Breast epithelium (tissue), 3 donors: ENCODE data around the gene OCA2.

ENCODE experiments used
- POLR2A ChIP-seq: fragments of 450-650 bp; IDR thresholded peaks from one replicate; pipeline ENCODE4 v1.6.1; 2016; ENCODE audit warnings: antibody characterized with exemption, mild to moderate bottlenecking, moderate library complexity
- POLR2AphosphoS5 ChIP-seq, 3 donors: sonication (generic); formaldehyde crosslinking; IDR thresholded peaks; one replicate each; pipeline ENCODE4 v1.6.1; 2017; ENCODE audit warnings: antibody characterized with exemption in 3 of 3
- TF ChIP-seq, protein P1 (sequence below), 3 donors: fragments of 450-650 bp; IDR thresholded peaks; one replicate each; pipeline ENCODE4 v1.5.1; 2016 to 2017; ENCODE audit warnings: antibody characterized with exemption in 3 of 3, mild to moderate bottlenecking in 3 of 3, moderate library complexity in 3 of 3

DNA sequence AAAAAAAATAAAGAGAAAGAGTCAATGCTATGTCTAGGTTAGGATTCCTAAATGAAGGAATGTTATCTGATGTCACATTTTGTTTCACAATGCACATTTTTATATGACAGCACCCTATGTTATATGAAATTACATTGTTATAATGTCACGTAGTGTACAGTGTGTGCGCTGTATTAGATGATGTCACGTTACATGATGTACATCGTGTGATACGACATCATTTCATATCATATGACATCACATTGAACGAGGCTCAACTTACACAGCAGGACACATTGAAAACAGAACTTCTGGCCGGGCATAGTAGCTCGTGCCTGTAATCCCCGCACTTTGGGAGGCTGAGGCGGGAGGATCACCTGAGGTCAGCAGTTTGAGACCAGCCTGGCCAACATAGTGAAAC lies 150.0 kb downstream of the OCA2 start:
- TF ChIP-seq POLR2A, result no peak
- TF ChIP-seq, protein P1, sequence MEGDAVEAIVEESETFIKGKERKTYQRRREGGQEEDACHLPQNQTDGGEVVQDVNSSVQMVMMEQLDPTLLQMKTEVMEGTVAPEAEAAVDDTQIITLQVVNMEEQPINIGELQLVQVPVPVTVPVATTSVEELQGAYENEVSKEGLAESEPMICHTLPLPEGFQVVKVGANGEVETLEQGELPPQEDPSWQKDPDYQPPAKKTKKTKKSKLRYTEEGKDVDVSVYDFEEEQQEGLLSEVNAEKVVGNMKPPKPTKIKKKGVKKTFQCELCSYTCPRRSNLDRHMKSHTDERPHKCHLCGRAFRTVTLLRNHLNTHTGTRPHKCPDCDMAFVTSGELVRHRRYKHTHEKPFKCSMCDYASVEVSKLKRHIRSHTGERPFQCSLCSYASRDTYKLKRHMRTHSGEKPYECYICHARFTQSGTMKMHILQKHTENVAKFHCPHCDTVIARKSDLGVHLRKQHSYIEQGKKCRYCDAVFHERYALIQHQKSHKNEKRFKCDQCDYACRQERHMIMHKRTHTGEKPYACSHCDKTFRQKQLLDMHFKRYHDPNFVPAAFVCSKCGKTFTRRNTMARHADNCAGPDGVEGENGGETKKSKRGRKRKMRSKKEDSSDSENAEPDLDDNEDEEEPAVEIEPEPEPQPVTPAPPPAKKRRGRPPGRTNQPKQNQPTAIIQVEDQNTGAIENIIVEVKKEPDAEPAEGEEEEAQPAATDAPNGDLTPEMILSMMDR (IDR thresholded peaks at IDR 0.05), result no peak
- no peak for TF ChIP-seq POLR2AphosphoS5 (IDR thresholded peaks at IDR 0.05)
